Esophagus (tissue), 2 donors: ENCODE data around the gene ETF1. TPM values are rescaled to one million over a fixed set of nuclear protein-coding genes. Genes with fewer than 3 reads are reported as not detected.

ENCODE experiments used
- H3K27ac ChIP-seq, 2 donors: one replicate each; pipeline ENCODE4 v1.5.1; 2013; ENCODE audit warnings: low read depth in 2 of 2, mild to moderate bottlenecking in 2 of 2, inconsistent platforms in 1 of 2, low read length in 1 of 2, moderate library complexity in 1 of 2
- H3K27me3 ChIP-seq, 2 donors: one replicate each; pipeline ENCODE4 v1.6.1; 2013; ENCODE audit warnings: low read length in 2 of 2, control low read depth in 1 of 2, mild to moderate bottlenecking in 1 of 2; ENCODE audit not compliant: insufficient read depth in 2 of 2, control insufficient read depth in 1 of 2
- H3K36me3 ChIP-seq, 2 donors: one replicate each; pipeline ENCODE4 v1.6.1; 2013; ENCODE audit warnings: low read length in 1 of 2; ENCODE audit not compliant: control insufficient read depth in 2 of 2, insufficient read depth in 2 of 2
- H3K4me1 ChIP-seq, 2 donors: one replicate each; pipeline ENCODE4 v1.6.1; 2013; ENCODE audit warnings: low read length in 1 of 2; ENCODE audit not compliant: control insufficient read depth in 2 of 2, insufficient read depth in 2 of 2
- H3K4me3 ChIP-seq, 2 donors: one replicate each; pipeline ENCODE4 v1.5.1; 2013; ENCODE audit warnings: low read length in 2 of 2, mild to moderate bottlenecking in 2 of 2, low read depth in 1 of 2, moderate library complexity in 1 of 2
- H3K9me3 ChIP-seq, 2 donors: one replicate each; pipeline ENCODE4 v1.6.1; 2013; ENCODE audit warnings: mild to moderate bottlenecking in 2 of 2, low read depth in 1 of 2, low read length in 1 of 2, moderate library complexity in 1 of 2; ENCODE audit not compliant: control insufficient read depth in 2 of 2, insufficient read depth in 1 of 2
- WGBS, 2 donors: extraction: QIAGEN DNeasy Blood & Tissue Kit; methylation state at CpG; one replicate each; pipeline ENCODE4 v1.1.7; 2013; 5-methylcytosine and 5-hydroxymethylcytosine counted together
- polyA plus RNA-seq, 2 donors: library from polyadenylated mRNA; stranded (reverse); fragments of 200-250 nt; gene quantifications; one replicate each; pipeline ENCODE4 v1.2.3, GENCODE V29; 2013
- donor health status: healthy with polysubstance abuse.
- donor health status: Bipolar disorder and iron deficiency.

The ETF1 gene
- polyA plus RNA-seq, 2 donors = 38.9 to 64.8 TPM

DNA sequence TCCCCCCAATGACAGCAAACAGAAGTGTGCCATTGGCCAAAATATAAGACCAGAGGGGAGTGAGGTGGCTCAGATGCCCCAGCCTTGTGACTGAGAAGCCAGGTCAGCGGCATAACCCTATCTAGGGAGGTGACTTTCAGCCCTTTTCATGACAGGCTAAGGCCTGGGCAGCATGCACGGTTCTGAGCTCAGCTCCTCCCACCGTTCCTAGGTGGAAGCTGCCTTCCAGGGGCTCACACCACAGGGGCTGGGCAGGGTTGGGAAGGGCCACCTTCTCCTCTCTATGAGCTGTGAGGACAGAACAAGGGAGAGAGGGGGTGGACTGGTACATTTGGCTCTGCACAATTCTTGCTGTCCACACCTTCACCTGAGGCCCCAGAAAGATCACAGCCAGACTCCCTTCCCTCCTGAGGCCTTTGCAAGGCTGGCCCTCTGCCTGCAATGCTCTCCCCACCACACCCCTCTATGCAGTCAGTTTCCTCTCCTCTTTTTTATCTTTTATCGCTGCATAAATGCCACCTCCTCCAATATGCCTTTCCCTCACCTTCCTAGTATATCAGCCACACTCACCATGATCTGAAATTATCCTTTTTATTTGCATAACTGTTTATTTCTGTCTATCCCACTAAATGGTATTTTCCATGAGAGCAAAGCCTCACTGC is 82.9 kb downstream of the ETF1 start:
- H3K4me1 ChIP-seq = peaks cover 0 to 5% of the 10 kb centered on the region in 2 donors
- peak overlapping the region in 1 of 2 donors; percentile 16 for H3K27ac ChIP-seq
- WGBS, 2 donors = 67 to 71% methylated on average over 4 of the region's 4 CpGs

DNA sequence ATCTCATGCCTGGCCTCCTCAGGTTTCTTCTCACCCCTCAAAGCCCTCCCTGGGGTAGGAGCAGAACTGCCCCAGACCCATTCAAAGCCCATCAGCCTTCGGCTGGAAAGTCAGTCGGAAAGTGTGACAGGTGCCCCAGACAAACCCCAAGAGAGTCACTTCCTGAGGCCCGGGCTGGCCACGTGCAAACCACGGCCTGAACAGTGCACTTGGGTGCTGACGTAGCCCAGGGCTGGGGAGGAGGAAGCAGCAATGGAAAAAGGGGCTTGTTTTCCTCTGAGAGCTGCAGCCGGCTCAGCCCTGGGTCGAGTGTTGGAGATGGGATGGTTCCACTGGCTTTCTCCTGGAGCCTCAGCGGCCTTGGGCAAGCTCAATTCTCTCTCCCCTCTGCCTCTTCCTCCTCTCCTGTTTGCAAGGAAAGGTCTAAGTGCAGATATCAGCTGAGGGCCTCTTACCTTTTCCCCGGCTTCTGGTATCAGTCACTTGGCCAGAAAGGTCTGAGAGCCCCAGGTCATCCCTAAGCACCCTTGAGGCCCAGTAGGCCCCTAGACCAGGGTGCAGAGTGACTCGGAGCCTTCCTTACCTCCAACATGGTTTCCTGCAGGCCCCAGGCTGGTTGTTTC is 83.6 kb downstream of the ETF1 start:
- Histone ChIP-seq H3K4me1 (peaks cover 0 to 5% of the 10 kb centered on the region in 2 donors), H3K9me3 (no peaks in the 10 kb centered on the region), H3K4me3 (no peak overlapping the region), H3K36me3 (no peaks in the 10 kb centered on the region), H3K27ac (no peak overlapping the region), H3K27me3 (no peaks in the 10 kb centered on the region)
- WGBS, 2 donors = 71 to 77% methylated on average over 11 of the region's 11 CpGs

More for the DNA sequence above, 82.9 kb downstream of the ETF1 start:
- no peaks in the 10 kb centered on the region for H3K9me3 ChIP-seq
- no peak overlapping the region for H3K4me3 ChIP-seq
- H3K27me3 ChIP-seq = no peaks in the 10 kb centered on the region
- H3K36me3 ChIP-seq = no peaks in the 10 kb centered on the region

DNA sequence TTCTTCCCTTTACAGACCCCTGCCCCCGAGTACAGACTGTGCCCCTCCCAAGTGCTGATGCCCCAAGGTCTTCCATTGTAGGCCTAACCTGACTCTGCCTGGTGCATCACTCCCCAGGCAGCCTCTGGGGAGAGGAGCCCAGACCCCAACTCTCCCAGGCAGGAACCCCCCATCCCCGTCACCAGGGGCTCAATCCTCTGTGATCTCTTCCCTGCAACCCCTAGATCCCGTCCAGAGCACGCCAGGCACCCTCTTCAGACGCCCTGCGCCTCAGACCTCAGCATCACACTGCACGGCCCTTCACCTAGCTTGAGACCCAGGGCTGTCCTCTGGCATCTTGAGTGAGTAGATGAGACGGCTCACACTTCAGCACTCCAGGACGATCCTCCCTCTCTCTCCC is 84.2 kb downstream of the ETF1 start:
- no peaks in the 10 kb centered on the region for H3K9me3 ChIP-seq
- no peak overlapping the region for H3K4me3 ChIP-seq
- 82 to 86% methylated on average over 9 of the region's 9 CpGs for WGBS, 2 donors
- H3K36me3 ChIP-seq = no peaks in the 10 kb centered on the region
- no peaks in the 10 kb centered on the region for H3K27me3 ChIP-seq
- H3K27ac ChIP-seq = no peak overlapping the region
- peaks cover 0 to 5% of the 10 kb centered on the region in 2 donors for H3K4me1 ChIP-seq

DNA sequence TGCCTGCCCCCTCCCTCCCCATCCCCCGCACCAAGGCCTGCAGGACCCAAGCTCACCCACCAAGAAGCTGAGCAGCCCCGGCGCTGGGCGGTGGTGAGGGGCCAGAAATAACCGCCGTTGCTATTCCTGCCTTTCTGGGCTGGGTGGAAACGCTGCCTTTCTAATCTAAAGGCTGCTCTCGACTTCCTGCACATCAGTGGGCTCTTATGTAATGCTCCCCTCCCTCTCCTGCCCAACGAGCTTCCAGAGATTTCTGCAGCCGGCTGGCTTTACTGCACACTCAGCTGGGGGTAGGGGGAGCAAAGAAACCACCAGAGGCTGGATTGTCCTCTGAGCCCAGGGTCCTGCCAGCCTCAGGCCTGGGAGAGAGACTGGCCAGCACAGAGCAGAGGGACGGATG is 84.7 kb downstream of the ETF1 start:
- no peak overlapping the region for H3K27ac ChIP-seq
- H3K36me3 ChIP-seq = no peaks in the 10 kb centered on the region
- WGBS, 2 donors = 51 to 64% methylated on average over 11 of the region's 11 CpGs
- peaks cover 0 to 5% of the 10 kb centered on the region in 2 donors for H3K4me1 ChIP-seq
- no peaks in the 10 kb centered on the region for H3K27me3 ChIP-seq
- H3K9me3 ChIP-seq = no peaks in the 10 kb centered on the region
- H3K4me3 ChIP-seq = no peak overlapping the region

GRCh38 chr5:138457531-138458275 is 85.3 kb downstream of the ETF1 start:
- H3K27ac ChIP-seq = no peak overlapping the region
- peaks cover 0 to 5% of the 10 kb centered on the region in 2 donors for H3K4me1 ChIP-seq
- no peaks in the 10 kb centered on the region for H3K27me3 ChIP-seq
- no peaks in the 10 kb centered on the region for H3K9me3 ChIP-seq
- H3K4me3 ChIP-seq = no peak overlapping the region
- H3K36me3 ChIP-seq = no peaks in the 10 kb centered on the region
- 77 to 83% methylated on average over 12 of the region's 12 CpGs for WGBS, 2 donors

Other genes with a start within 250 kb of the ETF1 start
- gene CDC25C, start 211.4 kb downstream of the ETF1 start, polyA plus RNA-seq = 1 to 10 TPM; 1.0 to 1.6 TPM
- gene FAM53C, start 205.0 kb downstream of the ETF1 start, polyA plus RNA-seq = 1 to 10 TPM; 7.4 to 8.7 TPM
- gene KDM3B, start 190.6 kb downstream of the ETF1 start, polyA plus RNA-seq = 10 to 100 TPM; 18.7 to 20.7 TPM
- gene REEP2, start 104.2 kb downstream of the ETF1 start, polyA plus RNA-seq = 1 to 10 TPM; 2.0 to 2.6 TPM
- gene EGR1, start 77.8 kb downstream of the ETF1 start, polyA plus RNA-seq = 10 to 100 TPM; 17.9 to 45.0 TPM
- gene HSPA9, start 32.2 kb upstream of the ETF1 start, polyA plus RNA-seq = 100 to 1,000 TPM in 1 of 2 donors, 10 to 100 TPM in 1; 78.5 to 111 TPM
- gene CTNNA1, start 210.2 kb upstream of the ETF1 start, polyA plus RNA-seq = 100 to 1,000 TPM; 221 to 223 TPM